DOHH2 (cell line): ENCODE results near the gene A4GALT.

ENCODE experiments used
- H3F3A ChIP-seq: fragments of 200-600 bp; sonication (generic), shearing (Covaris generic); 2 replicates; pipeline ENCODE4 v1.6.0; 2016; ENCODE audit warnings: antibody characterized with exemption, mild to moderate bottlenecking; ENCODE audit not compliant: control insufficient read depth, insufficient read depth
- H3K27ac ChIP-seq: fragments of 200-600 bp; sonication (generic); 2 replicates; pipeline ENCODE4 v1.5.1; 2014; ENCODE audit warnings: low read depth, mild to moderate bottlenecking, low read length, moderate library complexity
- H3K27me3 ChIP-seq: fragments of 200-600 bp; sonication (generic); 2 replicates; pipeline ENCODE4 v1.6.1; 2014; ENCODE audit warnings: mild to moderate bottlenecking, low read length, mixed read lengths; ENCODE audit not compliant: control insufficient read depth
- H3K36me3 ChIP-seq: fragments of 200-600 bp; sonication (generic); 2 replicates; pipeline ENCODE4 v1.6.1; 2014; ENCODE audit warnings: mild to moderate bottlenecking, low read length, moderate library complexity, mixed read lengths; ENCODE audit not compliant: control insufficient read depth
- H3K4me1 ChIP-seq: fragments of 200-600 bp; sonication (generic); 2 replicates; pipeline ENCODE4 v1.6.1; 2014; ENCODE audit warnings: mild to moderate bottlenecking, low read length, mixed read lengths; ENCODE audit not compliant: control insufficient read depth
- H3K4me2 ChIP-seq: fragments of 200-600 bp; sonication (generic); 2 replicates; pipeline ENCODE4 v1.6.0; 2014; ENCODE audit warnings: mild to moderate bottlenecking, low read length, moderate library complexity
- H3K4me3 ChIP-seq: fragments of 200-600 bp; sonication (generic); 2 replicates; pipeline ENCODE4 v1.5.1; 2014; ENCODE audit warnings: mild to moderate bottlenecking, low read length, mixed read lengths
- H3K79me2 ChIP-seq: fragments of 200-600 bp; sonication (generic); 2 replicates; pipeline ENCODE4 v1.6.1; 2014; ENCODE audit warnings: mild to moderate bottlenecking, low read length, mixed read lengths; ENCODE audit not compliant: control insufficient read depth
- H3K9me2 ChIP-seq: fragments of 200-600 bp; sonication (generic); replicated peaks from 2 replicates; pipeline ENCODE4 v1.6.1; 2014; ENCODE audit warnings: mild to moderate bottlenecking, low read length, mixed read lengths; ENCODE audit not compliant: control insufficient read depth
- H3K9me3 ChIP-seq: fragments of 200-600 bp; sonication (generic); 2 replicates; pipeline ENCODE4 v1.6.1; 2014; ENCODE audit warnings: antibody characterized with exemption, low read length, mixed read lengths; ENCODE audit not compliant: control insufficient read depth, insufficient read depth
- H4K20me1 ChIP-seq: fragments of 200-600 bp; sonication (generic); 2 replicates; pipeline ENCODE4 v1.6.0; 2014; ENCODE audit warnings: low read depth, mild to moderate bottlenecking, antibody characterized with exemption, low read length, moderate library complexity; ENCODE audit not compliant: control insufficient read depth, insufficient read depth
- EZH2phosphoT487 ChIP-seq: fragments of 200-600 bp; sonication (generic); IDR thresholded peaks from 2 replicates; pipeline ENCODE4 v1.6.1; 2017; ENCODE audit warnings: borderline replicate concordance, mild to moderate bottlenecking, antibody characterized with exemption, low read length, moderate library complexity, mixed read lengths
- TF ChIP-seq, protein P1 (sequence below): fragments of 200-600 bp; sonication (generic); IDR thresholded peaks from one replicate; pipeline ENCODE4 v1.5.1; 2014; ENCODE audit warnings: antibody characterized with exemption, mild to moderate bottlenecking, low read depth, low read length; ENCODE audit not compliant: poor library complexity, severe bottlenecking

A4GALT gene

DNA sequence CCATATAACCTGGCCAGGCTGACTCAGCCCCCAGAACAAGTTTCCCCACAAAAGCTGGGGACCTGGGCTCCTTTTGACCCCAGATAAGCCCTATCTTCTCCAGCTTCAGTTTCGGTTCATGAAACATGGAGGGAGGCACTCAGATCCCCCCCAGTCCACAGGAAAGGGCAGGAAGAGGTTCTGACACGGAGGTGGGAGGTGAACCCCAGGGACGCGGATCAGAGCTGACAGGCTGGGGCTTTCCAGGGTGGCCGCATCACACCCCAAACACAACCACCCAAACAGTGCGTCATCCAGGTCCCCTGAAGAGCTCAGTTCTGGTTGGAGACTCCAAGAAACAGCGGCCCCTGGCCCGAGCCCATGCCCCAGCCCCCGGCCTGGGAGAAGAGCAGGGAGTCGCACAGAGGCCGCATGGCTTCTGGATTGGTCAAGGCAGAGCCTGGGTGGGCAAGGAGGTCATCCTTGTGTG lies 44.3 kb upstream of the A4GALT start:
- no peak overlapping the region for H3K27ac ChIP-seq
- H3F3A ChIP-seq = 0 out of 2 replicates have a peak, but pooled peaks cover 3% of the 10 kb centered on the region
- H3K9me3 ChIP-seq = no peaks in the 10 kb centered on the region
- peak overlapping the region; percentile 38 for H3K4me3 ChIP-seq
- H3K9me2 ChIP-seq = no peaks in the 10 kb centered on the region
- TF ChIP-seq, protein P1, sequence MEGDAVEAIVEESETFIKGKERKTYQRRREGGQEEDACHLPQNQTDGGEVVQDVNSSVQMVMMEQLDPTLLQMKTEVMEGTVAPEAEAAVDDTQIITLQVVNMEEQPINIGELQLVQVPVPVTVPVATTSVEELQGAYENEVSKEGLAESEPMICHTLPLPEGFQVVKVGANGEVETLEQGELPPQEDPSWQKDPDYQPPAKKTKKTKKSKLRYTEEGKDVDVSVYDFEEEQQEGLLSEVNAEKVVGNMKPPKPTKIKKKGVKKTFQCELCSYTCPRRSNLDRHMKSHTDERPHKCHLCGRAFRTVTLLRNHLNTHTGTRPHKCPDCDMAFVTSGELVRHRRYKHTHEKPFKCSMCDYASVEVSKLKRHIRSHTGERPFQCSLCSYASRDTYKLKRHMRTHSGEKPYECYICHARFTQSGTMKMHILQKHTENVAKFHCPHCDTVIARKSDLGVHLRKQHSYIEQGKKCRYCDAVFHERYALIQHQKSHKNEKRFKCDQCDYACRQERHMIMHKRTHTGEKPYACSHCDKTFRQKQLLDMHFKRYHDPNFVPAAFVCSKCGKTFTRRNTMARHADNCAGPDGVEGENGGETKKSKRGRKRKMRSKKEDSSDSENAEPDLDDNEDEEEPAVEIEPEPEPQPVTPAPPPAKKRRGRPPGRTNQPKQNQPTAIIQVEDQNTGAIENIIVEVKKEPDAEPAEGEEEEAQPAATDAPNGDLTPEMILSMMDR = no peak
- TF ChIP-seq EZH2phosphoT487 = no peak
- H3K4me2 ChIP-seq = peak overlapping the region; percentile 51
- no peaks in the 10 kb centered on the region for H3K36me3 ChIP-seq
- H3K4me1 ChIP-seq = peaks cover 47% of the 10 kb centered on the region
- H3K27me3 ChIP-seq = no peaks in the 10 kb centered on the region
- H3K79me2 ChIP-seq = no peaks in the 10 kb centered on the region
- H4K20me1 ChIP-seq = no peaks in the 10 kb centered on the region

DNA sequence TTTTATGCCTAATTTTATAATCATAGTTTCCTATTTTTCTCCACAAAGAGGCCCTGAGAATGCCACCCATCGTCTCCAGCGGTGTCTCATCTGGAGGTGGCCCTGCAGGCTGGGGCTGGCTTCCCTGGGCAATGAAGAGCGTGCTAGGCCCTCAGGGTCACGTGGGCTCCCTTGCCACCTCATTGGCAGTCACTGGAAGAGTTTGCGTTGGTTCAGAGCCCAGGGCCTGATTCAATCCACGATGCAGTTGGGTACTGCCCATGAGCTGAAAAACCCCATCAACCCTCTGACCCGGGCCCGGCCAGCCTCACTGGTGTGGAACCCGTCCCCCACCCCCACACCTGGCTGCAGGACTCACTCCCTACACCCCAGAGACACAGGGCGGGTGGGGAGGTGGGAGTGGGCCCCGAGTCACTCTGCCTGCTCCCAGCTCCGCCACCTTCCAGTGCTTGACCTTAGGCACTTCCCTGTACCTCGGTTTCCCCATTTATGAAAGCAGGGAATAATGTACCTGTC lies 43.4 kb upstream of the A4GALT start:
- Histone ChIP-seq H3K27me3 (no peaks in the 10 kb centered on the region), H3F3A (0 out of 2 replicates have a peak, but pooled peaks cover 1% of the 10 kb centered on the region), H3K9me2 (no peaks in the 10 kb centered on the region), H3K4me3 (no peak overlapping the region), H3K79me2 (no peaks in the 10 kb centered on the region), H3K4me2 (no peak overlapping the region), H3K27ac (no peak overlapping the region), H3K36me3 (no peaks in the 10 kb centered on the region), H3K9me3 (no peaks in the 10 kb centered on the region), H3K4me1 (peaks cover 38% of the 10 kb centered on the region), H4K20me1 (no peaks in the 10 kb centered on the region)
- TF ChIP-seq, protein P1 = no peak
- TF ChIP-seq EZH2phosphoT487 = no peak

DNA sequence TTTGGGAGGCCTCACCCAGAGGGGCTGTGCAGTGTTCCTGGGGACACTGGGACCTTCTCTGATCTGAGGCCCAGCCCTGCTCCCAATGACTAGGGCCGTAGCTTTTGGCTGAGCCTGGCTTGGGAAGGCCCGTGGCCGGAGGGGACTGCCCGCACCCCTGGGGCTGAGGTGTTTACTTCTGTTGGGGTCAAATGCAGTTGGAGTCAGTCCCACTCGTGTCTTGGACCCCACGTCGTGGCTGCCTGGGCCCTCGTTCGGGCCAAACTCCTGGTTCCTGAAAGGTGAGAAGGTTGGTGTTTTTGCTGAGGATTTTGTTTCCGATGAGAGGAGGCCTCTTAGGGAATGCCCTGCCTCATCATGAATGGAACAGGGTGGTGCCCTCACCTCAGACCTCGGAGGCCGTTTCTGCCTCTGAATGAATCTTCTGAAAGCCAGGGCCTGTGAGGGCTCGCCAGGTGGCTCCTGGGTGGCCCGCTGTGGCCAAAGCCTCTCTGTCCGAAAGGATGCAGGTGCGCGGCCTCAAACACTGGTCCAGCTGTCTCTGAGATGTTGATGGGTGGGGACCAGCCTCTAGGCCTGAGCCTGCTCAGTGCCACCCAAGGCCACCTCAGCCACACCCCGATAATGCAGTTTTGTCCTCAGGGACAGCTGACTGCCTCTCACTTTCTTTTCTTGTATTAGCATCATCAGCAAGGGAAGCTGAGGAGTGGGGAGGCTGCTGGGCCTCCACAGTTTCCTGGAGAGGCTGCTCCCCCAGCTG lies 40.3 kb upstream of the A4GALT start:
- H4K20me1 ChIP-seq = no peaks in the 10 kb centered on the region
- no peaks in the 10 kb centered on the region for H3F3A ChIP-seq
- TF ChIP-seq, protein P1 = no peak
- TF ChIP-seq EZH2phosphoT487 = no peak
- H3K4me1 ChIP-seq = peaks cover 43% of the 10 kb centered on the region
- H3K27me3 ChIP-seq = peaks cover 3% of the 10 kb centered on the region; the same call in 1 of the 2 replicates
- no peaks in the 10 kb centered on the region for H3K79me2 ChIP-seq
- no peaks in the 10 kb centered on the region for H3K9me2 ChIP-seq
- no peaks in the 10 kb centered on the region for H3K9me3 ChIP-seq
- no peak overlapping the region; the same call in 1 of the 2 replicates for H3K4me2 ChIP-seq
- no peaks in the 10 kb centered on the region for H3K36me3 ChIP-seq
- H3K27ac ChIP-seq = no peak overlapping the region
- H3K4me3 ChIP-seq = no peak overlapping the region
